HL-60 (cell line): ENCODE data around the gene SLC26A3.

Experiments
- GABPA ChIP-seq: IDR thresholded peaks from 2 replicates; pipeline ENCODE4 v1.6.1; 2012; ENCODE audit warnings: low read depth
- POLR2AphosphoS5 ChIP-seq: IDR thresholded peaks from 2 replicates; pipeline ENCODE4 v1.6.1; 2012; ENCODE audit warnings: low read depth
- SPI1 ChIP-seq: IDR thresholded peaks from 2 replicates; pipeline ENCODE4 v1.6.1; 2012; ENCODE audit warnings: low read depth, mild to moderate bottlenecking, borderline replicate concordance
- TF ChIP-seq, protein P1 (sequence below): IDR thresholded peaks from one replicate; pipeline ENCODE4 v1.5.1; 2011; ENCODE audit warnings: low read length, control low read depth, inconsistent platforms; ENCODE audit not compliant: insufficient read depth
- TF ChIP-seq, protein P2 (sequence below): IDR thresholded peaks from 2 replicates; pipeline ENCODE4 v1.6.1; 2012; ENCODE audit warnings: low read depth; ENCODE audit not compliant: insufficient replicate concordance

DNA sequence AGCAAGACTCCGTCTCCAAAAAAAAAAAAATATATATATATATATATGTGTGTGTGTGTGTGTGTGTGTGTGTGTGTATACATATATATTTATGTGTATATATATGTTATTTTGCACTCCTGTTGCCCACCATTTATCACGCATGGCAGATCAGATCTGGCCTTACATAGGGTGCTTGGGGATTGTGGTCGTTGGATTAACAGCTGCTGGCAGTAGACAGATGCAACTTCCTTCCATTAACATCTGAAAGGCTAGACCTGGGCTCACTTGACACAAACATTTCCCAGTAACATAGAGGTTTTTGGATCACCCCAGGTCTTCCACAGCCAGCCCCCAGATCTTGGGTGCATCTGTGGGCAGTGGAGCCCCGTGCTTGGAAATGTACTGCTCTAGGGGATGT lies 47.2 kb upstream of the SLC26A3 start:
- TF ChIP-seq, protein P1, sequence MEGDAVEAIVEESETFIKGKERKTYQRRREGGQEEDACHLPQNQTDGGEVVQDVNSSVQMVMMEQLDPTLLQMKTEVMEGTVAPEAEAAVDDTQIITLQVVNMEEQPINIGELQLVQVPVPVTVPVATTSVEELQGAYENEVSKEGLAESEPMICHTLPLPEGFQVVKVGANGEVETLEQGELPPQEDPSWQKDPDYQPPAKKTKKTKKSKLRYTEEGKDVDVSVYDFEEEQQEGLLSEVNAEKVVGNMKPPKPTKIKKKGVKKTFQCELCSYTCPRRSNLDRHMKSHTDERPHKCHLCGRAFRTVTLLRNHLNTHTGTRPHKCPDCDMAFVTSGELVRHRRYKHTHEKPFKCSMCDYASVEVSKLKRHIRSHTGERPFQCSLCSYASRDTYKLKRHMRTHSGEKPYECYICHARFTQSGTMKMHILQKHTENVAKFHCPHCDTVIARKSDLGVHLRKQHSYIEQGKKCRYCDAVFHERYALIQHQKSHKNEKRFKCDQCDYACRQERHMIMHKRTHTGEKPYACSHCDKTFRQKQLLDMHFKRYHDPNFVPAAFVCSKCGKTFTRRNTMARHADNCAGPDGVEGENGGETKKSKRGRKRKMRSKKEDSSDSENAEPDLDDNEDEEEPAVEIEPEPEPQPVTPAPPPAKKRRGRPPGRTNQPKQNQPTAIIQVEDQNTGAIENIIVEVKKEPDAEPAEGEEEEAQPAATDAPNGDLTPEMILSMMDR, result no peak
- TF ChIP-seq, protein P2, sequence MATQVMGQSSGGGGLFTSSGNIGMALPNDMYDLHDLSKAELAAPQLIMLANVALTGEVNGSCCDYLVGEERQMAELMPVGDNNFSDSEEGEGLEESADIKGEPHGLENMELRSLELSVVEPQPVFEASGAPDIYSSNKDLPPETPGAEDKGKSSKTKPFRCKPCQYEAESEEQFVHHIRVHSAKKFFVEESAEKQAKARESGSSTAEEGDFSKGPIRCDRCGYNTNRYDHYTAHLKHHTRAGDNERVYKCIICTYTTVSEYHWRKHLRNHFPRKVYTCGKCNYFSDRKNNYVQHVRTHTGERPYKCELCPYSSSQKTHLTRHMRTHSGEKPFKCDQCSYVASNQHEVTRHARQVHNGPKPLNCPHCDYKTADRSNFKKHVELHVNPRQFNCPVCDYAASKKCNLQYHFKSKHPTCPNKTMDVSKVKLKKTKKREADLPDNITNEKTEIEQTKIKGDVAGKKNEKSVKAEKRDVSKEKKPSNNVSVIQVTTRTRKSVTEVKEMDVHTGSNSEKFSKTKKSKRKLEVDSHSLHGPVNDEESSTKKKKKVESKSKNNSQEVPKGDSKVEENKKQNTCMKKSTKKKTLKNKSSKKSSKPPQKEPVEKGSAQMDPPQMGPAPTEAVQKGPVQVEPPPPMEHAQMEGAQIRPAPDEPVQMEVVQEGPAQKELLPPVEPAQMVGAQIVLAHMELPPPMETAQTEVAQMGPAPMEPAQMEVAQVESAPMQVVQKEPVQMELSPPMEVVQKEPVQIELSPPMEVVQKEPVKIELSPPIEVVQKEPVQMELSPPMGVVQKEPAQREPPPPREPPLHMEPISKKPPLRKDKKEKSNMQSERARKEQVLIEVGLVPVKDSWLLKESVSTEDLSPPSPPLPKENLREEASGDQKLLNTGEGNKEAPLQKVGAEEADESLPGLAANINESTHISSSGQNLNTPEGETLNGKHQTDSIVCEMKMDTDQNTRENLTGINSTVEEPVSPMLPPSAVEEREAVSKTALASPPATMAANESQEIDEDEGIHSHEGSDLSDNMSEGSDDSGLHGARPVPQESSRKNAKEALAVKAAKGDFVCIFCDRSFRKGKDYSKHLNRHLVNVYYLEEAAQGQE, result no peak
- no peak for TF ChIP-seq POLR2AphosphoS5
- no peak for TF ChIP-seq SPI1
- TF ChIP-seq GABPA, result no peak
